HL-60 (cell line): Measurements from ENCODE around the gene TIPARP.

ENCODE experiments used
- DNase-seq, 2 experiments: peaks; one replicate each; pipeline ENCODE4 v3.0.0-alpha.2; 2010 to 2020; ENCODE audit warnings: low read depth in 1 of 2, low spot score in 1 of 2
- H3K27ac ChIP-seq: fragments of 250-450 bp; sonication (Bioruptor Pico); replicated peaks from 2 replicates; pipeline ENCODE4 v1.5.1; 2020; ENCODE audit warnings: mild to moderate bottlenecking, moderate library complexity
- H3K27me3 ChIP-seq: fragments of 250-450 bp; sonication (Bioruptor Pico); 2 replicates; pipeline ENCODE4 v1.5.1; 2021; ENCODE audit warnings: mild to moderate bottlenecking, moderate library complexity; ENCODE audit not compliant: insufficient read depth, poor library complexity, severe bottlenecking
- H3K4me3 ChIP-seq: replicated peaks from 2 replicates; pipeline ENCODE4 v1.5.1; 2011; ENCODE audit warnings: mild to moderate bottlenecking, control low read depth, low read length; ENCODE audit not compliant: insufficient read depth
- CTCF ChIP-seq: IDR thresholded peaks from one replicate; pipeline ENCODE4 v1.5.1; 2011; ENCODE audit warnings: low read length, control low read depth, inconsistent platforms; ENCODE audit not compliant: insufficient read depth
- GABPA ChIP-seq: IDR thresholded peaks from 2 replicates; pipeline ENCODE4 v1.6.1; 2012; ENCODE audit warnings: low read depth
- POLR2AphosphoS5 ChIP-seq: IDR thresholded peaks from 2 replicates; pipeline ENCODE4 v1.6.1; 2012; ENCODE audit warnings: low read depth
- REST ChIP-seq: IDR thresholded peaks from 2 replicates; pipeline ENCODE4 v1.6.1; 2012; ENCODE audit warnings: low read depth; ENCODE audit not compliant: insufficient replicate concordance
- SPI1 ChIP-seq: IDR thresholded peaks from 2 replicates; pipeline ENCODE4 v1.6.1; 2012; ENCODE audit warnings: low read depth, mild to moderate bottlenecking, borderline replicate concordance

The TIPARP gene

GRCh38 chr3:156718622-156719306, 44.4 kb downstream of the TIPARP start:
- no peak for TF ChIP-seq CTCF
- H3K4me3 ChIP-seq: no peak overlapping the region
- no peak overlapping the region for H3K27ac ChIP-seq
- no peak for DNase-seq
- H3K27me3 ChIP-seq: no peaks in the 10 kb centered on the region

GRCh38 chr3:156720826-156721225, 46.4 kb downstream of the TIPARP start:
- Histone ChIP-seq H3K27ac (no peak overlapping the region), H3K27me3 (no peaks in the 10 kb centered on the region), H3K4me3 (no peak overlapping the region)
- no peak for DNase-seq
- TF ChIP-seq REST (no peak), POLR2AphosphoS5 (no peak), GABPA (no peak), SPI1 (no peak), CTCF (no peak)

- H3K27me3 ChIP-seq: no peaks in the 10 kb centered on the region
- no peak for DNase-seq
- no peak overlapping the region for H3K4me3 ChIP-seq
- H3K27ac ChIP-seq: no peak overlapping the region
- no peak for TF ChIP-seq POLR2AphosphoS5
- TF ChIP-seq SPI1: no peak; the same call in 1 of the 2 replicates
- no peak for TF ChIP-seq REST
- TF ChIP-seq GABPA: no peak
- no peak for TF ChIP-seq CTCF
Measured at GRCh38 chr3:156721687-156722618, 47.6 kb downstream of the TIPARP start.
